Measurements from ENCODE around the gene RGS7. TPM values are rescaled to one million over a fixed set of nuclear protein-coding genes. Genes with fewer than 3 reads are reported as not detected.
A peak's percentile ranks its signal among the peaks of the same experiment; 100 is the strongest.
"Not testable (repeated sequence)": the region's sequence is repeated elsewhere in the genome, so short reads cannot be mapped to it uniquely, and the experiment has no call there.

RGS7 gene
- total RNA-seq, 2 experiments from 2014 or later, result not detected

GRCh38 chr1:240737298-240737697 lies 619.7 kb downstream of the RGS7 start:
- no peaks in the 10 kb centered on the region for H3K36me3 Mint-ChIP-seq (ENCODE audit: low read depth)
- H3K9me3 Mint-ChIP-seq, result no peaks in the 10 kb centered on the region
- H3K4me1 Mint-ChIP-seq (ENCODE audit: low read depth), result no peaks in the 10 kb centered on the region
- CTCF ChIA-PET, result no interaction called here
- H3K9me3 ChIP-seq (ENCODE audit: control insufficient read depth in 1 of 2, insufficient read depth in 1 of 2, low read length in 2 of 2), result peaks cover 0 to 10% of the 10 kb centered on the region in 2 experiments
- POLR2A ChIA-PET, result no interaction called here
- H3K27me3 ChIP-seq (ENCODE audit: control insufficient read depth in 1 of 2, insufficient read depth in 2 of 2, low read length in 2 of 2), result no peaks in the 10 kb centered on the region
- no peaks in the 10 kb centered on the region for H3K27me3 Mint-ChIP-seq
- TF ChIP-seq CTCF (IDR thresholded peaks at IDR 0.05), result no peak
- H3K27ac Mint-ChIP-seq, result no peak overlapping the region
- no peaks in the 10 kb centered on the region for H3K4me1 ChIP-seq (ENCODE audit: insufficient read depth, low read length)
- no peak overlapping the region for H3K4me3 ChIP-seq (ENCODE audit: low read length)
- H3K36me3 ChIP-seq (ENCODE audit: insufficient read depth, low read length), result no peaks in the 10 kb centered on the region
- intact Hi-C loops (cut with DNase I, micrococcal nuclease), result no loop called here
- ATAC-seq (ENCODE audit: poor library complexity) (no peak), DNase-seq (no peak)
- no peak overlapping the region for H3K4me3 Mint-ChIP-seq
- H3K27ac ChIP-seq (ENCODE audit: low read depth in 1 of 2, low read length in 2 of 2), result no peak overlapping the region

GRCh38 chr1:240734705-240735104 lies 622.3 kb downstream of the RGS7 start:
- H3K9me3 ChIP-seq (ENCODE audit: control insufficient read depth in 1 of 2, insufficient read depth in 1 of 2, low read length in 2 of 2); H3K9me3 Mint-ChIP-seq; H3K27me3 Mint-ChIP-seq; DNase-seq; CTCF ChIA-PET; H3K36me3 Mint-ChIP-seq (ENCODE audit: low read depth); H3K4me3 ChIP-seq (ENCODE audit: low read length); H3K4me1 Mint-ChIP-seq (ENCODE audit: low read depth); intact Hi-C loops (cut with DNase I, micrococcal nuclease); H3K36me3 ChIP-seq (ENCODE audit: insufficient read depth, low read length); H3K27me3 ChIP-seq (ENCODE audit: control insufficient read depth in 1 of 2, insufficient read depth in 2 of 2, low read length in 2 of 2); H3K27ac ChIP-seq (ENCODE audit: low read depth in 1 of 2, low read length in 2 of 2); H3K27ac Mint-ChIP-seq; H3K4me1 ChIP-seq (ENCODE audit: insufficient read depth, low read length); H3K4me3 Mint-ChIP-seq; ATAC-seq (ENCODE audit: poor library complexity); POLR2A ChIA-PET: not testable (repeated sequence)

- H3K4me1 ChIP-seq (ENCODE audit: insufficient read depth, low read length), result no peaks in the 10 kb centered on the region
- ChIA-PET POLR2A (no interaction called here), CTCF (no interaction called here)
- H3K9me3 ChIP-seq (ENCODE audit: control insufficient read depth in 1 of 2, insufficient read depth in 1 of 2, low read length in 2 of 2), result peaks cover 0 to 10% of the 10 kb centered on the region in 2 experiments
- TF ChIP-seq CTCF (IDR thresholded peaks at IDR 0.05), result no peak
- DNase-seq, result no peak
- Mint-ChIP-seq H3K36me3 (ENCODE audit: low read depth) (no peaks in the 10 kb centered on the region), H3K27ac (no peak overlapping the region), H3K4me1 (ENCODE audit: low read depth) (no peaks in the 10 kb centered on the region), H3K9me3 (no peaks in the 10 kb centered on the region), H3K4me3 (no peak overlapping the region), H3K27me3 (no peaks in the 10 kb centered on the region)
- no peak overlapping the region for H3K27ac ChIP-seq (ENCODE audit: low read depth in 1 of 2, low read length in 2 of 2)
- H3K36me3 ChIP-seq (ENCODE audit: insufficient read depth, low read length), result no peaks in the 10 kb centered on the region
- no peak for ATAC-seq (ENCODE audit: poor library complexity)
- no peaks in the 10 kb centered on the region for H3K27me3 ChIP-seq (ENCODE audit: control insufficient read depth in 1 of 2, insufficient read depth in 2 of 2, low read length in 2 of 2)
- no peak overlapping the region for H3K4me3 ChIP-seq (ENCODE audit: low read length)
- intact Hi-C loops (cut with DNase I, micrococcal nuclease), result no loop called here
Observed at GRCh38 chr1:240734001-240734400, 623.0 kb downstream of the RGS7 start.

GRCh38 chr1:240732390-240732789 lies 624.6 kb downstream of the RGS7 start:
- Mint-ChIP-seq H3K4me3 (no peak overlapping the region), H3K9me3 (no peaks in the 10 kb centered on the region), H3K27me3 (no peaks in the 10 kb centered on the region), H3K27ac (no peak overlapping the region), H3K36me3 (ENCODE audit: low read depth) (no peaks in the 10 kb centered on the region), H3K4me1 (ENCODE audit: low read depth) (no peaks in the 10 kb centered on the region)
- H3K4me1 ChIP-seq (ENCODE audit: insufficient read depth, low read length), result no peaks in the 10 kb centered on the region
- H3K27ac ChIP-seq (ENCODE audit: low read depth in 1 of 2, low read length in 2 of 2), result no peak overlapping the region
- no peaks in the 10 kb centered on the region for H3K27me3 ChIP-seq (ENCODE audit: control insufficient read depth in 1 of 2, insufficient read depth in 2 of 2, low read length in 2 of 2)
- DNase-seq (peak in 3 of 14 experiments; percentile 7 to 22 (median 21)), ATAC-seq (ENCODE audit: poor library complexity) (no peak)
- ChIA-PET CTCF (interaction anchor here (1.0 kb wide), 1 partner anchor 277 kb away, joined by 5 read pairs; no protein-coding TSS in a partner anchor), POLR2A (no interaction called here)
- H3K9me3 ChIP-seq (ENCODE audit: control insufficient read depth in 1 of 2, insufficient read depth in 1 of 2, low read length in 2 of 2), result peaks cover 0 to 7% of the 10 kb centered on the region in 2 experiments
- peak; percentile 34 for TF ChIP-seq CTCF (IDR thresholded peaks at IDR 0.05)
- H3K36me3 ChIP-seq (ENCODE audit: insufficient read depth, low read length), result no peaks in the 10 kb centered on the region
- intact Hi-C loops (cut with DNase I, micrococcal nuclease), result no loop called here
- no peak overlapping the region for H3K4me3 ChIP-seq (ENCODE audit: low read length)
